ENCODE data around the gene RIPOR3. TPM values are rescaled to one million over a fixed set of nuclear protein-coding genes. Genes with fewer than 3 reads are reported as not detected.

Gene RIPOR3
- total RNA-seq, 1 donor from 2014 or later: 15.1 TPM

GRCh38 chr20:50693001-50693400, 1.7 kb upstream of the RIPOR3 start:
- TF ChIP-seq CTCF (IDR thresholded peaks at IDR 0.05): no peak
- Histone ChIP-seq H3K27me3 (no peaks in the 10 kb centered on the region), H3K4me1 (peaks cover 0 to 7% of the 10 kb centered on the region in 2 donors), H3K9me3 (no peaks in the 10 kb centered on the region), H3K4me3 (no peak overlapping the region), H3K27ac (no peak overlapping the region), H3K36me3 (no peaks in the 10 kb centered on the region)
- intact Hi-C loops (cut with DNase I): no loop called here
- DNase-seq (ENCODE audit: low spot score in 2 of 2): no peak

- H3K4me1 ChIP-seq: peaks cover 0 to 7% of the 10 kb centered on the region in 2 donors
- TF ChIP-seq CTCF (IDR thresholded peaks at IDR 0.05): no peak
- intact Hi-C loops (cut with DNase I): no loop called here
- no peaks in the 10 kb centered on the region for H3K9me3 ChIP-seq
- no peaks in the 10 kb centered on the region for H3K36me3 ChIP-seq
- H3K27ac ChIP-seq: no peak overlapping the region
- no peaks in the 10 kb centered on the region for H3K27me3 ChIP-seq
- no peak overlapping the region for H3K4me3 ChIP-seq
- DNase-seq (ENCODE audit: low spot score in 2 of 2): no peak
Measured at GRCh38 chr20:50692552-50692933, 1.2 kb upstream of the RIPOR3 start.

- no peak for TF ChIP-seq CTCF (IDR thresholded peaks at IDR 0.05)
- Histone ChIP-seq H3K4me1 (peaks cover 0 to 7% of the 10 kb centered on the region in 2 donors), H3K27me3 (no peaks in the 10 kb centered on the region), H3K4me3 (peak overlapping the region; percentile 32 to 53), H3K27ac (no peak overlapping the region), H3K36me3 (no peaks in the 10 kb centered on the region), H3K9me3 (no peaks in the 10 kb centered on the region)
- intact Hi-C loops (cut with DNase I): no loop called here
- no peak for DNase-seq (ENCODE audit: low spot score in 2 of 2)
Measured at GRCh38 chr20:50691573-50692551, 520 bp upstream of the RIPOR3 start.

GRCh38 chr20:50689864-50690649, 1.3 kb downstream of the RIPOR3 start:
- H3K27me3 ChIP-seq: no peaks in the 10 kb centered on the region
- no peaks in the 10 kb centered on the region for H3K9me3 ChIP-seq

More at GRCh38 chr20:50689864-50690649, 1.3 kb downstream of the RIPOR3 start:
- H3K4me3 ChIP-seq: peak overlapping the region in 1 of 2 donors; percentile 32
- intact Hi-C loops (cut with DNase I): no loop called here
- no peaks in the 10 kb centered on the region for H3K36me3 ChIP-seq
- no peak overlapping the region for H3K27ac ChIP-seq
- DNase-seq (ENCODE audit: low spot score in 2 of 2): no peak
- peaks cover 0 to 7% of the 10 kb centered on the region in 2 donors for H3K4me1 ChIP-seq
- TF ChIP-seq CTCF (IDR thresholded peaks at IDR 0.05): no peak
